Ascending aorta (tissue), 2 donors: ENCODE results near the gene PGLYRP2. TPM values are rescaled to one million over a fixed set of nuclear protein-coding genes. Genes with fewer than 3 reads are reported as not detected.
"Not testable (repeated sequence)": the region's sequence is repeated elsewhere in the genome, so short reads cannot be mapped to it uniquely, and the experiment has no call there.

Experiments used
- DNase-seq, 2 donors: peaks; one replicate each; pipeline ENCODE4 v3.0.0-alpha.2; 2019; ENCODE audit warnings: low spot score in 2 of 2
- H3K27ac ChIP-seq, 2 donors: fragments of 200-600 bp; sonication (generic); one replicate each; pipeline ENCODE4 v1.5.1; 2016 to 2017; ENCODE audit warnings: mild to moderate bottlenecking in 1 of 2
- H3K27me3 ChIP-seq: fragments of 200-600 bp; sonication (generic); one replicate; pipeline ENCODE4 v1.5.1; 2017
- H3K36me3 ChIP-seq, 2 donors: fragments of 200-600 bp; sonication (generic); one replicate each; pipeline ENCODE4 v1.5.1; 2016
- H3K4me1 ChIP-seq, 2 donors: fragments of 200-600 bp; sonication (generic); one replicate each; pipeline ENCODE4 v1.5.1; 2016 to 2017; ENCODE audit warnings: mild to moderate bottlenecking in 1 of 2
- H3K4me3 ChIP-seq, 2 donors: fragments of 200-600 bp; sonication (generic); one replicate each; pipeline ENCODE4 v1.5.1; 2016 to 2017; ENCODE audit warnings: mild to moderate bottlenecking in 1 of 2
- H3K9me3 ChIP-seq, 2 donors: fragments of 200-600 bp; sonication (generic); one replicate each; pipeline ENCODE4 v1.5.1; 2016
- intact Hi-C: fragments of 100-400 bp; cut with DNase I; formaldehyde crosslinking; loops from one replicate; pipeline ENCODE4 v1.15.1; 2023
- total RNA-seq: library from RNA; depleted of rRNA; stranded (reverse); fragments of >200 nt; gene quantifications from one replicate; pipeline ENCODE4 v1.1.0, GENCODE V29; 2016
- TF ChIP-seq, protein P1 (sequence below), 3 experiments: fragments of 200-600 bp in 2 of 3; fragments of 450-650 bp in 1 of 3; sonication (generic) in 2 of 3; IDR thresholded peaks; one replicate each; pipeline ENCODE4 v1.5.1; 2016 to 2019; ENCODE audit warnings: antibody characterized with exemption in 3 of 3, mild to moderate bottlenecking in 1 of 3, moderate library complexity in 1 of 3

The PGLYRP2 gene
- total RNA-seq, 1 donor from 2014 or later, result not detected

- Histone ChIP-seq H3K27me3 (no peaks in the 10 kb centered on the region), H3K36me3 (no peaks in the 10 kb centered on the region), H3K4me1 (no peaks in the 10 kb centered on the region), H3K9me3 (peaks cover 0 to 11% of the 10 kb centered on the region in 2 donors), H3K27ac (no peak overlapping the region), H3K4me3 (no peak overlapping the region)
- TF ChIP-seq, protein P1, sequence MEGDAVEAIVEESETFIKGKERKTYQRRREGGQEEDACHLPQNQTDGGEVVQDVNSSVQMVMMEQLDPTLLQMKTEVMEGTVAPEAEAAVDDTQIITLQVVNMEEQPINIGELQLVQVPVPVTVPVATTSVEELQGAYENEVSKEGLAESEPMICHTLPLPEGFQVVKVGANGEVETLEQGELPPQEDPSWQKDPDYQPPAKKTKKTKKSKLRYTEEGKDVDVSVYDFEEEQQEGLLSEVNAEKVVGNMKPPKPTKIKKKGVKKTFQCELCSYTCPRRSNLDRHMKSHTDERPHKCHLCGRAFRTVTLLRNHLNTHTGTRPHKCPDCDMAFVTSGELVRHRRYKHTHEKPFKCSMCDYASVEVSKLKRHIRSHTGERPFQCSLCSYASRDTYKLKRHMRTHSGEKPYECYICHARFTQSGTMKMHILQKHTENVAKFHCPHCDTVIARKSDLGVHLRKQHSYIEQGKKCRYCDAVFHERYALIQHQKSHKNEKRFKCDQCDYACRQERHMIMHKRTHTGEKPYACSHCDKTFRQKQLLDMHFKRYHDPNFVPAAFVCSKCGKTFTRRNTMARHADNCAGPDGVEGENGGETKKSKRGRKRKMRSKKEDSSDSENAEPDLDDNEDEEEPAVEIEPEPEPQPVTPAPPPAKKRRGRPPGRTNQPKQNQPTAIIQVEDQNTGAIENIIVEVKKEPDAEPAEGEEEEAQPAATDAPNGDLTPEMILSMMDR (IDR thresholded peaks at IDR 0.05), result no peak
- DNase-seq, result no peak
- intact Hi-C loops, result no loop called here
Measured at GRCh38 chr19:15519433-15519976, 40.2 kb upstream of the PGLYRP2 start.

- Histone ChIP-seq H3K9me3 (peaks cover 0 to 11% of the 10 kb centered on the region in 2 donors), H3K4me1 (no peaks in the 10 kb centered on the region), H3K4me3 (no peak overlapping the region), H3K27ac (no peak overlapping the region), H3K36me3 (no peaks in the 10 kb centered on the region), H3K27me3 (no peaks in the 10 kb centered on the region)
- intact Hi-C loops, result no loop called here
- no peak for DNase-seq
- TF ChIP-seq, protein P1 (IDR thresholded peaks at IDR 0.05), result no peak
Measured at GRCh38 chr19:15517778-15518177, 38.5 kb upstream of the PGLYRP2 start.

GRCh38 chr19:15516363-15516762 is 37.1 kb upstream of the PGLYRP2 start:
- H3K9me3 ChIP-seq, result peaks cover 0 to 11% of the 10 kb centered on the region in 2 donors
- no peak overlapping the region for H3K4me3 ChIP-seq
- intact Hi-C loops, result no loop called here
- TF ChIP-seq, protein P1 (IDR thresholded peaks at IDR 0.05), result no peak
- no peak overlapping the region for H3K27ac ChIP-seq
- H3K4me1 ChIP-seq, result no peaks in the 10 kb centered on the region
- DNase-seq, result no peak
- H3K36me3 ChIP-seq, result no peaks in the 10 kb centered on the region
- no peaks in the 10 kb centered on the region for H3K27me3 ChIP-seq

- H3K4me3 ChIP-seq, H3K36me3 ChIP-seq, DNase-seq, intact Hi-C loops, H3K4me1 ChIP-seq, H3K27ac ChIP-seq, H3K27me3 ChIP-seq: not testable (repeated sequence)
- H3K9me3 ChIP-seq, result peaks cover 0 to 11% of the 10 kb centered on the region in 2 donors
Measured at GRCh38 chr19:15515227-15515625, 35.9 kb upstream of the PGLYRP2 start.

- H3K4me1 ChIP-seq, result no peaks in the 10 kb centered on the region
- DNase-seq, result no peak
- no peaks in the 10 kb centered on the region for H3K27me3 ChIP-seq
- H3K9me3 ChIP-seq, result peaks cover 0 to 10% of the 10 kb centered on the region in 2 donors
- H3K4me3 ChIP-seq, result no peak overlapping the region
- intact Hi-C loops, result no loop called here
- H3K27ac ChIP-seq, result no peak overlapping the region
- TF ChIP-seq, protein P1 (IDR thresholded peaks at IDR 0.05), result no peak
- no peaks in the 10 kb centered on the region for H3K36me3 ChIP-seq
Measured at GRCh38 chr19:15511671-15512424, 32.5 kb upstream of the PGLYRP2 start.

GRCh38 chr19:15508035-15508710 is 28.9 kb upstream of the PGLYRP2 start, which contains the start of gene CYP4F22:
Gene CYP4F22 (plus strand): TSS chr19:15508525. CDS start chr19:15525337, 16,812 bp downstream.
- intact Hi-C loops, result no loop called here
- TF ChIP-seq, protein P1 (IDR thresholded peaks at IDR 0.05), result no peak
- DNase-seq, result no peak
- Histone ChIP-seq H3K4me1 (no peaks in the 10 kb centered on the region), H3K27me3 (no peaks in the 10 kb centered on the region), H3K36me3 (no peaks in the 10 kb centered on the region), H3K4me3 (peak within 1 kb of the TSS in 1 of 2 donors; percentile 44), H3K27ac (no peak within 1 kb of the TSS), H3K9me3 (no peaks in the 10 kb centered on the region)
